HUES6 (cell line): ENCODE measurements around the gene OTOP2.
A peak's percentile ranks its signal among the peaks of the same experiment; 100 is the strongest.

Source experiments
- H3K27ac ChIP-seq: 2 replicates; pipeline ENCODE4 v1.7.0; 2013; ENCODE audit warnings: low read depth, mild to moderate bottlenecking, low read length, inconsistent platforms
- H3K27me3 ChIP-seq: 2 replicates; pipeline ENCODE4 v1.6.1; 2013; ENCODE audit warnings: low read length; ENCODE audit not compliant: control insufficient read depth, insufficient read depth
- H3K36me3 ChIP-seq: 2 replicates; pipeline ENCODE4 v1.6.1; 2013; ENCODE audit warnings: low read length; ENCODE audit not compliant: control insufficient read depth, insufficient read depth
- H3K4me1 ChIP-seq: 2 replicates; pipeline ENCODE4 v1.6.1; 2013; ENCODE audit warnings: low read length; ENCODE audit not compliant: control insufficient read depth, insufficient read depth
- H3K4me3 ChIP-seq: 2 replicates; pipeline ENCODE4 v1.5.1; 2013; ENCODE audit warnings: low read depth, low read length
- H3K9ac ChIP-seq: one replicate; pipeline ENCODE4 v1.6.1; 2013; ENCODE audit warnings: mild to moderate bottlenecking, low read length
- H3K9me3 ChIP-seq: 2 replicates; pipeline ENCODE4 v1.6.1; 2013; ENCODE audit warnings: low read depth, low read length; ENCODE audit not compliant: control insufficient read depth, insufficient read depth

OTOP2 gene

GRCh38 chr17:74930535-74931036, 6.5 kb downstream of the OTOP2 start:
- H3K27me3 ChIP-seq = peaks cover 92% of the 10 kb centered on the region
- no peak overlapping the region for H3K9ac ChIP-seq
- H3K9me3 ChIP-seq = no peaks in the 10 kb centered on the region
- no peak overlapping the region for H3K27ac ChIP-seq
- no peaks in the 10 kb centered on the region for H3K36me3 ChIP-seq
- no peak overlapping the region for H3K4me3 ChIP-seq
- H3K4me1 ChIP-seq = peaks cover 10% of the 10 kb centered on the region; the same call in 1 of the 2 replicates

- no peak overlapping the region for H3K27ac ChIP-seq
- H3K9me3 ChIP-seq = no peaks in the 10 kb centered on the region
- H3K9ac ChIP-seq = no peak overlapping the region
- no peaks in the 10 kb centered on the region for H3K36me3 ChIP-seq
- peak overlapping the region; percentile 53 for H3K4me3 ChIP-seq
- H3K27me3 ChIP-seq = peaks cover 92% of the 10 kb centered on the region
- peaks cover 13% of the 10 kb centered on the region; the same call in 1 of the 2 replicates for H3K4me1 ChIP-seq
Observed at GRCh38 chr17:74935048-74935447, 11.0 kb downstream of the OTOP2 start.

- H3K9ac ChIP-seq = no peak within 1 kb of the TSS
- no peaks in the 10 kb centered on the region for H3K9me3 ChIP-seq
- H3K36me3 ChIP-seq = no peaks in the 10 kb centered on the region
- H3K27ac ChIP-seq = no peak within 1 kb of the TSS
- H3K4me1 ChIP-seq = peaks cover 13% of the 10 kb centered on the region; the same call in 1 of the 2 replicates
- H3K4me3 ChIP-seq = peak within 1 kb of the TSS; percentile 53
- H3K27me3 ChIP-seq = peaks cover 92% of the 10 kb centered on the region
Observed at GRCh38 chr17:74935585-74936469, 11.8 kb downstream of the OTOP2 start, which contains the start of gene OTOP3. OTOP3 (plus strand) TSS chr17:74935898; CDS start chr17:74935922, 24 bp downstream.

- Histone ChIP-seq H3K4me1 (peaks cover 8% of the 10 kb centered on the region; the same call in 1 of the 2 replicates), H3K9ac (no peak overlapping the region), H3K27me3 (peaks cover 92% of the 10 kb centered on the region), H3K27ac (no peak overlapping the region), H3K36me3 (no peaks in the 10 kb centered on the region), H3K4me3 (peak overlapping the region; percentile 53; the same call in 1 of the 2 replicates), H3K9me3 (no peaks in the 10 kb centered on the region)
Observed at GRCh38 chr17:74936470-74936799, 12.4 kb downstream of the OTOP2 start.

- no peak overlapping the region for H3K4me3 ChIP-seq
Observed at GRCh38 chr17:74937064-74938051, 13.3 kb downstream of the OTOP2 start.

GRCh38 chr17:74938194-74938950, 14.3 kb downstream of the OTOP2 start:
- H3K4me3 ChIP-seq = no peak overlapping the region
- H3K27me3 ChIP-seq = peaks cover 92% of the 10 kb centered on the region
- no peaks in the 10 kb centered on the region for H3K9me3 ChIP-seq
- no peak overlapping the region for H3K9ac ChIP-seq
- peaks cover 8% of the 10 kb centered on the region for H3K4me1 ChIP-seq
- H3K27ac ChIP-seq = no peak overlapping the region
- no peaks in the 10 kb centered on the region for H3K36me3 ChIP-seq

More at GRCh38 chr17:74937064-74938051, 13.3 kb downstream of the OTOP2 start:
- Histone ChIP-seq H3K9ac (no peak overlapping the region), H3K36me3 (no peaks in the 10 kb centered on the region), H3K27me3 (peaks cover 95% of the 10 kb centered on the region), H3K4me1 (0 out of 2 replicates have a peak, but pooled peaks cover 7% of the 10 kb centered on the region), H3K27ac (no peak overlapping the region), H3K9me3 (no peaks in the 10 kb centered on the region)

- H3K4me3 ChIP-seq = no peak overlapping the region
- H3K36me3 ChIP-seq = no peaks in the 10 kb centered on the region
- H3K9me3 ChIP-seq = no peaks in the 10 kb centered on the region
- no peak overlapping the region for H3K27ac ChIP-seq
- no peak overlapping the region for H3K9ac ChIP-seq
- peaks cover 17% of the 10 kb centered on the region for H3K4me1 ChIP-seq
- peaks cover 85% of the 10 kb centered on the region for H3K27me3 ChIP-seq
Observed at GRCh38 chr17:74939534-74939933, 15.5 kb downstream of the OTOP2 start.

GRCh38 chr17:74941128-74941725, 17.2 kb downstream of the OTOP2 start:
- H3K9ac ChIP-seq = no peak overlapping the region
- peaks cover 75% of the 10 kb centered on the region for H3K27me3 ChIP-seq
- H3K27ac ChIP-seq = no peak overlapping the region
- H3K36me3 ChIP-seq = no peaks in the 10 kb centered on the region
- H3K4me1 ChIP-seq = peaks cover 9% of the 10 kb centered on the region
- H3K4me3 ChIP-seq = no peak overlapping the region
- H3K9me3 ChIP-seq = no peaks in the 10 kb centered on the region

- Histone ChIP-seq H3K27ac (no peak overlapping the region), H3K36me3 (no peaks in the 10 kb centered on the region), H3K27me3 (peaks cover 64% of the 10 kb centered on the region), H3K9ac (no peak overlapping the region), H3K4me3 (no peak overlapping the region), H3K9me3 (no peaks in the 10 kb centered on the region), H3K4me1 (peaks cover 9% of the 10 kb centered on the region)
Observed at GRCh38 chr17:74943808-74944522, 19.9 kb downstream of the OTOP2 start.
